ENCODE data around the gene WNT4.

WNT4 gene

DNA sequence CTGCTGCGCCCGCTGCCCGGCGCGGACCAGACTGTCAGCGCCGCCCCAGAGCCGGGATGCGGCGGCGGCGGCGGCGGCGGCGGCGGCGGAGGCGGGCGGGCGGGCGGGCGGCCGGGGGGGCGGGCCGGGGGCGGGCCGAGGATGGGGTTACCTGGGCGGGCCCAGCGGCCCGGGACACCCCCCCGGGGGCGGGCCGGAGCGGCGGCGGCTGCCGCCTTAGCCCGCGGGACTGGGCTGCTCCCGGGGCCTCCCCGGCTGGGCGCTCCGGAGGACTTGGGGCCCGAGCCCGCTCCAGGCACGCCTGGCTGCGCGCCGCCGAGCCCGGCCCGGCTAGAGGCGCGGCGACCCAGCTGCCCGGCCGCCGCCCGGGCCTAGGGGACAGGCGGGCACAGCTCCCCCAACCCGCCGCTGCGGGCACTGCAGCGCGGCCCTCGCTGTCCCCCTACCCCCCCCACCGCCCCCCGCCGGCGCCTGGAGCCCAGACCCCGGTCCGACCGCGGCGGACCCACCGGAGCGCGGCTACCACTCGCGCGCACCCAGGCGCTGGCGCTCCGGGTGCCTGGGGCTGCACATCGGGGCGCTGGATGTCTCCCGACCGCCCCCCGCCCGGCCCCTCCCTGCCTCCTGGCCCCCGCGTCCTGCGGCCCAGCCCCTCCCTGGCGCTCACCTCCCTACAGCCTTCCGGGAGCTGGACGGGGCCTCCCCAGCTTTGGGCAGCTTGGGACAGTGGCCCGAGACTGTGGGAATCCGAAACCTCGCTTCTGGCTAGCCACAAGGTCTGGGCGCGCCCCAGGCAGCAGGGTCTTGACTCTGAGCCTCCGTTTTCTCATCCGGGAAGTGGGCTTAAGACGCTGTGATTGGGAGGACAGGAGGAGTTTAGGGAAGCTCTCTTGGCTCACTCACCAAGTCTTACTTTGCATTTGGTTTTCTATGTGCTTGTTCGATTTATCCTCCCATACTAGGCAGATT is at the start of gene WNT4:
Gene WNT4 (minus strand): TSS at position 33 of the 969 bp plus-strand sequence. CDS start 175 bp downstream, outside the sequence.
- peak within 1 kb of the TSS in 1 of 5 donors; percentile 37 for H3K9ac ChIP-seq (ENCODE audit: low read length in 5 of 5)
- peak within 1 kb of the TSS; percentile 32 to 67 (median 45) for H3K4me3 ChIP-seq (ENCODE audit: low read depth in 1 of 5, low read length in 5 of 5)
- H3K4me1 ChIP-seq (ENCODE audit: control insufficient read depth in 5 of 5, insufficient read depth in 5 of 5, low read length in 5 of 5), result peaks cover 0 to 15% (median 14%) of the 10 kb centered on the region in 5 donors
- no peaks in the 10 kb centered on the region for H3K9me3 ChIP-seq (ENCODE audit: control insufficient read depth in 5 of 5, low read length in 5 of 5)
- peaks cover 15 to 60% (median 48%) of the 10 kb centered on the region in 5 donors for H3K27me3 ChIP-seq (ENCODE audit: control insufficient read depth in 5 of 5, insufficient read depth in 4 of 5, low read length in 5 of 5)
- H3K36me3 ChIP-seq (ENCODE audit: control insufficient read depth in 5 of 5, insufficient read depth in 5 of 5, low read length in 5 of 5), result no peaks in the 10 kb centered on the region
- H3K27ac ChIP-seq (ENCODE audit: low read depth, low read length), result no peak within 1 kb of the TSS

DNA sequence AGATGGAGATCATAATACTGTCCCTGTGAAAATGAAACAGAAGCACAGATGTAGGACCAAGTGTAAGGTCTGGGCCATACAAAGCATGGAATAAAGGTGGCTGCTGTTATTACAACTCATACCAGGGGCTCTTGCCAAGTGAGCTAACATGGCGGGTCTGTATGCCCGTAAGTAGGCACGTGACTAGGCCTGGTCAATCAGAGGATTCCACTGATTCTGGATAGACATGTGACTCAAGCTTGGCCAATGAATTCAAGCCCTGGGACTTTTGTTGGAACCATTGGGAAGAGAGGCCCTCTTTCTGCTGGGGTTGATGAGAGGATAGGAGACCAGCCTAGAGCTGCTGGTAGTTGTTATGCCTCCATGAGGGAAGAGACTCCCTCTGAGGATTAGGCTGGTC is 47.8 kb upstream of the WNT4 start:
- Histone ChIP-seq H3K27me3 (ENCODE audit: control insufficient read depth in 5 of 5, insufficient read depth in 4 of 5, low read length in 5 of 5) (peaks cover 0 to 27% (median 10%) of the 10 kb centered on the region in 5 donors), H3K9ac (ENCODE audit: low read length in 5 of 5) (no peak overlapping the region), H3K4me1 (ENCODE audit: control insufficient read depth in 5 of 5, insufficient read depth in 5 of 5, low read length in 5 of 5) (no peaks in the 10 kb centered on the region), H3K9me3 (ENCODE audit: control insufficient read depth in 5 of 5, low read length in 5 of 5) (no peaks in the 10 kb centered on the region), H3K36me3 (ENCODE audit: control insufficient read depth in 5 of 5, insufficient read depth in 5 of 5, low read length in 5 of 5) (no peaks in the 10 kb centered on the region), H3K4me3 (ENCODE audit: low read depth in 1 of 5, low read length in 5 of 5) (no peak overlapping the region), H3K27ac (ENCODE audit: low read depth, low read length) (no peak overlapping the region)

DNA sequence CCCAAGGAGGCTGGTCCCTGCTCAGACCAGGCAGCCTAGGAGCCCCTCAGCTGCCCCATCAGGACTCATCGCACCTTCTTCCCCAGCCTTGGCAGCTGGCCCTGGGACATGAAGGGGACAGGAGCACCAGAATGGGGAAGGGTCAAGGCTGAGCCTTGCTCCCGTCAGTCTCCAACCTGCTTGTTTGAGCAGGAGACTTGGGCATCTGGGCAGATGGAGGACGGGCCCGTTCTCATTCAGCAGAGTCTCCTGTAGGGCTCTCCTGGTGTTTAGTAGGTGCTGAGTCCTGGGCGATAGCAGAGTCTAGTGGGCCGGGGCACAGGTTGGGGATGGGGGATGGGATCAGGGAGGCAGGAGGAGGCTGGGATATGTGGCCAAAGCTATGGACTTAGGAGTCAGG is 47.4 kb upstream of the WNT4 start:
- Histone ChIP-seq H3K4me1 (ENCODE audit: control insufficient read depth in 5 of 5, insufficient read depth in 5 of 5, low read length in 5 of 5) (no peaks in the 10 kb centered on the region), H3K27me3 (ENCODE audit: control insufficient read depth in 5 of 5, insufficient read depth in 4 of 5, low read length in 5 of 5) (peaks cover 0 to 31% (median 12%) of the 10 kb centered on the region in 5 donors), H3K9ac (ENCODE audit: low read length in 5 of 5) (no peak overlapping the region), H3K27ac (ENCODE audit: low read depth, low read length) (no peak overlapping the region), H3K4me3 (ENCODE audit: low read depth in 1 of 5, low read length in 5 of 5) (no peak overlapping the region), H3K9me3 (ENCODE audit: control insufficient read depth in 5 of 5, low read length in 5 of 5) (no peaks in the 10 kb centered on the region), H3K36me3 (ENCODE audit: control insufficient read depth in 5 of 5, insufficient read depth in 5 of 5, low read length in 5 of 5) (no peaks in the 10 kb centered on the region)

DNA sequence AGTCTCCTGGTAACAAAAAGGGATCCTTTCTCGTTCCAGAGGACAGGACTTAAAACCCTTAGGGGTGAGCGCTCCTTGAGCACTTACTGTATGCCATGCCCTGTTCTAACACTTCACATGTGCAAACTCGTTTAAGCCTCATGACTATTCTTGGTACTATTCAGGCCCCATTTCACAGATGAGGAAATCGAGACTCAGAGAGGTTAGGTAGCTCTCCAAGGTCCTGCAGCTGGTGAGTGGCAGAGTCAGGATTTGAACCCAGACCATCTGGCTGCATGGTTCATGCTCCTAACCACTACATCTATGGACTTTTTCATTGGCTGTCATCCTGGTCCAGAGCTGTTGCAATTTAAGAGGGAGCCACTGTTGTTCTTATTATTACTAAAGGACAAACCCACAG is 46.7 kb upstream of the WNT4 start:
- no peaks in the 10 kb centered on the region for H3K9me3 ChIP-seq (ENCODE audit: control insufficient read depth in 5 of 5, low read length in 5 of 5)
- H3K4me1 ChIP-seq (ENCODE audit: control insufficient read depth in 5 of 5, insufficient read depth in 5 of 5, low read length in 5 of 5), result no peaks in the 10 kb centered on the region
- peaks cover 0 to 34% (median 15%) of the 10 kb centered on the region in 5 donors for H3K27me3 ChIP-seq (ENCODE audit: control insufficient read depth in 5 of 5, insufficient read depth in 4 of 5, low read length in 5 of 5)
- no peaks in the 10 kb centered on the region for H3K36me3 ChIP-seq (ENCODE audit: control insufficient read depth in 5 of 5, insufficient read depth in 5 of 5, low read length in 5 of 5)
- no peak overlapping the region for H3K9ac ChIP-seq (ENCODE audit: low read length in 5 of 5)
- no peak overlapping the region for H3K4me3 ChIP-seq (ENCODE audit: low read depth in 1 of 5, low read length in 5 of 5)
- no peak overlapping the region for H3K27ac ChIP-seq (ENCODE audit: low read depth, low read length)

DNA sequence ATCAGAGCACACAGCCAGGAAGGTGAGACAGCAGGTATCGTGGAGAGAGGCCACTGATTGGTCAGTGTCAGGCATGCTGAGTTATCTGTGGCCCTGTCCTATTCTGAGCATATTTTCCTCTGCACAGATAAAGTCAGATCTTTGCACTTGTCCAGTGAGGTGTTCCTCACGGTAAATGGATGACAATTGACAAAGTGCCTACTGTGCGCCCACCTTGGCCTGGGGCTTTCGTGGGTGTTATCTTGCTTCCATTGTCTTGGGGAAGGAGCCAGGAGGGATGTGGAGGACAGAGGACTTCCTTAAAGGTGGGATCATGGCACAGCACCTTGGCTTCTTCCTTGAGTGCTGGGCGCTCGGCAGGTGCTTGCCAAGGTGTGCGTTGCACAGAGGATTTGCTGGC is 46.0 kb upstream of the WNT4 start:
- Histone ChIP-seq H3K4me1 (ENCODE audit: control insufficient read depth in 5 of 5, insufficient read depth in 5 of 5, low read length in 5 of 5) (no peaks in the 10 kb centered on the region), H3K27me3 (ENCODE audit: control insufficient read depth in 5 of 5, insufficient read depth in 4 of 5, low read length in 5 of 5) (peaks cover 0 to 34% (median 16%) of the 10 kb centered on the region in 5 donors), H3K4me3 (ENCODE audit: low read depth in 1 of 5, low read length in 5 of 5) (no peak overlapping the region), H3K36me3 (ENCODE audit: control insufficient read depth in 5 of 5, insufficient read depth in 5 of 5, low read length in 5 of 5) (no peaks in the 10 kb centered on the region), H3K9ac (ENCODE audit: low read length in 5 of 5) (no peak overlapping the region), H3K27ac (ENCODE audit: low read depth, low read length) (no peak overlapping the region), H3K9me3 (ENCODE audit: control insufficient read depth in 5 of 5, low read length in 5 of 5) (no peaks in the 10 kb centered on the region)

DNA sequence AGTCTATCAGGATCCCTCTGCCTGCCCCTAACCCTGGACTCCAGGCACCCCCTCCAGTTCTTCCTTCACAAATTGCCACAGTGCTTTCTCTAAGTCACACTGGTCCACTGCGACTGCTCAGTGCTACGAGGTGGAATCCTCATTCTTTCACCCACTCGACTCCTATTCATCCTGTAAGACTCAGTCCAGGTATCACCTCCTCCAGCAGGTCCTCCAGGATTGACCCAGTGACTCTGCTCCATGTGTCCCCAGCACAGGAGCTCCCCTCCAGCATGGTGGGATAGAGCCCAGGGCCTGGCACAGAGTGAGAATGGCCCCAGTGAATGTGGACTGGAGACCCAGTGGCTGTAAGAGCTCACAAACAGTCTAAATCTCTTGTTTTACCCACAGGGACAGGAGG is 45.5 kb upstream of the WNT4 start:
- H3K27me3 ChIP-seq (ENCODE audit: control insufficient read depth in 5 of 5, insufficient read depth in 4 of 5, low read length in 5 of 5), result peaks cover 1 to 37% (median 18%) of the 10 kb centered on the region in 5 donors
- no peaks in the 10 kb centered on the region for H3K4me1 ChIP-seq (ENCODE audit: control insufficient read depth in 5 of 5, insufficient read depth in 5 of 5, low read length in 5 of 5)
- no peak overlapping the region for H3K4me3 ChIP-seq (ENCODE audit: low read depth in 1 of 5, low read length in 5 of 5)
- H3K36me3 ChIP-seq (ENCODE audit: control insufficient read depth in 5 of 5, insufficient read depth in 5 of 5, low read length in 5 of 5), result no peaks in the 10 kb centered on the region
- H3K9me3 ChIP-seq (ENCODE audit: control insufficient read depth in 5 of 5, low read length in 5 of 5), result no peaks in the 10 kb centered on the region
- H3K9ac ChIP-seq (ENCODE audit: low read length in 5 of 5), result no peak overlapping the region
- no peak overlapping the region for H3K27ac ChIP-seq (ENCODE audit: low read depth, low read length)

DNA sequence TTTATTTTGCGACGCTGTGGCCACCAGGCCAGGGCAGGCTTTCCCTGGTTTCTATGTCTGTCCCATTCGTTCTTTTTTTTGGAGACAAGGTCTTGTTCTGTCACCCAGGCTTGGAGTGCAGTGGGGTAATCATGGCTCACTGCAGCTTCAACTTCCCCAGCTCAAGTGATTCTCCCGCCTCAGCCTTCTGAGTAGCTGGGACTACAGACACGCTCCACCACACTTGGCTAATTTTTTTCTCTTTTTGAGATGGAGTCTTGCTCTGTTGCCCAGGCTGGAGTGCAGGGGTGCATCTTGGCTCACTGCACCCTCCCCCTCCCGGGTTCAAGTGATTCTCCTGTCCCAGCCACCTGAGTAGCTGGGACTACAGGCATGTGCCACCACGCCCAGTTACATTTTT is 43.4 kb upstream of the WNT4 start:
- Histone ChIP-seq H3K4me3 (ENCODE audit: low read depth in 1 of 5, low read length in 5 of 5) (no peak overlapping the region), H3K27me3 (ENCODE audit: control insufficient read depth in 5 of 5, insufficient read depth in 4 of 5, low read length in 5 of 5) (peaks cover 5 to 55% (median 21%) of the 10 kb centered on the region in 5 donors)

DNA sequence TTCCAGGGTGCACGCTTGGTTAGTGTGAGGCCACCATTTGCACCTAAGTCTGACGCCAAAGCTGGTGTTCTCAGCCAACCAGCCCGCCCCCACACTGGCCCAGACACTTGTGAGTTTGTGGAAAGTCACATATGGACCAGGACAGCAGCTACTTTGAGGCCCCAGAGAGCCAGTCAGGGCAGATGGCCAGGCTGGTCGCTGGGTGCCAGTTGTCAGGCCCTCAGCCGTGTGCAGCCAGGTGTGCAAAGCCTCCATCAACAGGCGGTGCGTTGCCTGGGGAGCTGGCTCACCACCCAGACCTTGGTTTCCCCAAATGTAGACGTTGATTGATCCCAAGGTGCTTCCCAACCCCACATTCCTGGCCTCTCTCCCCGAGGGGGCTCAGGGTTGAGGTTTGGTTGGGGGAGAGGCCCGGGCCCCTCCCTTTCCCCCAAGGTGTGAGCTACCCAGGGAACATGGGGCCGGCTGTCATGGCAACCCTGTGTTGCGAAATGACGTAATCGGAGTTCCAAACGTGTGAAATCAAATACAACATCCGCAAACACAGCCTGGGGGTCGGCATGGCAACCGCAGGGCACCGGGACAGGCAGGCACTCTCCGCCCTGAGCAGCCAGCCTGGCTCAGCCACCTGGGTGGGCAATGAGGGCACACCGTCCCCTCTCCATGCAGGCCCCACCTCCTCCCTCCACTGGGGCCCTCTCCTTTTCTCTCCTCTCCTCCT is 42.2 kb upstream of the WNT4 start:
- H3K4me1 ChIP-seq (ENCODE audit: control insufficient read depth in 5 of 5, insufficient read depth in 5 of 5, low read length in 5 of 5), result no peaks in the 10 kb centered on the region
- H3K9ac ChIP-seq (ENCODE audit: low read length in 5 of 5), result no peak overlapping the region
- no peak overlapping the region for H3K4me3 ChIP-seq (ENCODE audit: low read depth in 1 of 5, low read length in 5 of 5)
- H3K36me3 ChIP-seq (ENCODE audit: control insufficient read depth in 5 of 5, insufficient read depth in 5 of 5, low read length in 5 of 5), result no peaks in the 10 kb centered on the region
- no peaks in the 10 kb centered on the region for H3K9me3 ChIP-seq (ENCODE audit: control insufficient read depth in 5 of 5, low read length in 5 of 5)
- H3K27me3 ChIP-seq (ENCODE audit: control insufficient read depth in 5 of 5, insufficient read depth in 4 of 5, low read length in 5 of 5), result peaks cover 5 to 54% (median 21%) of the 10 kb centered on the region in 5 donors
- H3K27ac ChIP-seq (ENCODE audit: low read depth, low read length), result no peak overlapping the region

More for the DNA sequence above, 43.4 kb upstream of the WNT4 start:
- Histone ChIP-seq H3K9me3 (ENCODE audit: control insufficient read depth in 5 of 5, low read length in 5 of 5) (no peaks in the 10 kb centered on the region), H3K36me3 (ENCODE audit: control insufficient read depth in 5 of 5, insufficient read depth in 5 of 5, low read length in 5 of 5) (no peaks in the 10 kb centered on the region), H3K4me1 (ENCODE audit: control insufficient read depth in 5 of 5, insufficient read depth in 5 of 5, low read length in 5 of 5) (no peaks in the 10 kb centered on the region), H3K27ac (ENCODE audit: low read depth, low read length) (no peak overlapping the region), H3K9ac (ENCODE audit: low read length in 5 of 5) (no peak overlapping the region)

DNA sequence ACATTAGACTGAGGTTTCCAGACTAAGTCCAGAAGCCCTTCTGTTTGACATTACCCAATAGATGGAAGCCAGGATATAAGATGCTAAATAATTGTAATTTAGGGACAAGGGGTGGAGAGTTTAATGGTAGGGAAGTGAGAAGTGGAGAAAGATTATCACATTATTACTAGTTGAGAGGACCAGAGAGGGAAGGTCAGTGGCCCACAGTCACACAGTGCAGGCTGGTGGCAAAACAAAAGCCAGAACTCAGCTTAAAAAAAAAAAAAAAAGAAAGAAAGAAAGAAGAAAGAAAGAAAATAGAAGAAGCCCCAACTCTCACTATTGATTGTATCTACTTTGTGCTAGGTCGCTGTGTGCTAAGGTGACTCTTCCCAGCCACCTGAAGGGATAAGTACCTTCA is 41.6 kb upstream of the WNT4 start:
- peaks cover 5 to 50% (median 21%) of the 10 kb centered on the region in 5 donors for H3K27me3 ChIP-seq (ENCODE audit: control insufficient read depth in 5 of 5, insufficient read depth in 4 of 5, low read length in 5 of 5)

DNA sequence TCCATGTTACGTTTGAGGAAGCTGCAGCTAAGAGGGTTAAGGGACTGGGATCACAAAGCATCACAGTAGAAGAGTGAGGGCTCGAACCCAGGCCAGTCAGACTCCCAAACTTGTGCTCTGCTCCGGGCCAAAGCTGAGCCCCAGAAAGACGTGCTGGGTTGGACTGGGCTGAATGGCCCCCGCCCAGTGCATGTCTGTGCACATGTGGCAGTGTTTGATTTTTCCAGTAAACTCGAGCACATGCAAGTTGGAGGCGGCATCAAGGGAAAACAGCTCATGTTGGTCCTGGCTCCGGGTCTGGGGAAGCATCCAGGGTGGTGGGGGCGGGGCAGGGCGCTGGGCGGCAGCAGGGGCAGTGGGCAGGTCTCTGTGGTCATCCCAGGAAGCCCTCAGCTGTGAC is 39.8 kb upstream of the WNT4 start:
- Histone ChIP-seq H3K36me3 (ENCODE audit: control insufficient read depth in 5 of 5, insufficient read depth in 5 of 5, low read length in 5 of 5) (no peaks in the 10 kb centered on the region), H3K27me3 (ENCODE audit: control insufficient read depth in 5 of 5, insufficient read depth in 4 of 5, low read length in 5 of 5) (peaks cover 5 to 37% (median 18%) of the 10 kb centered on the region in 5 donors), H3K27ac (ENCODE audit: low read depth, low read length) (no peak overlapping the region), H3K4me3 (ENCODE audit: low read depth in 1 of 5, low read length in 5 of 5) (no peak overlapping the region), H3K9me3 (ENCODE audit: control insufficient read depth in 5 of 5, low read length in 5 of 5) (peaks cover 0 to 6% (median 3%) of the 10 kb centered on the region in 5 donors), H3K4me1 (ENCODE audit: control insufficient read depth in 5 of 5, insufficient read depth in 5 of 5, low read length in 5 of 5) (no peaks in the 10 kb centered on the region), H3K9ac (ENCODE audit: low read length in 5 of 5) (no peak overlapping the region)

More for the DNA sequence above, 41.6 kb upstream of the WNT4 start:
- H3K4me3 ChIP-seq (ENCODE audit: low read depth in 1 of 5, low read length in 5 of 5), result no peak overlapping the region
- peaks cover 0 to 1% (median 0%) of the 10 kb centered on the region in 5 donors for H3K9me3 ChIP-seq (ENCODE audit: control insufficient read depth in 5 of 5, low read length in 5 of 5)
- no peak overlapping the region for H3K9ac ChIP-seq (ENCODE audit: low read length in 5 of 5)
- H3K4me1 ChIP-seq (ENCODE audit: control insufficient read depth in 5 of 5, insufficient read depth in 5 of 5, low read length in 5 of 5), result no peaks in the 10 kb centered on the region
- no peaks in the 10 kb centered on the region for H3K36me3 ChIP-seq (ENCODE audit: control insufficient read depth in 5 of 5, insufficient read depth in 5 of 5, low read length in 5 of 5)
- H3K27ac ChIP-seq (ENCODE audit: low read depth, low read length), result no peak overlapping the region

All from subcutaneous abdominal adipose tissue (tissue), 5 donors.